CD4-positive, alpha-beta T cell treated with Interferon alpha-2 for 1 hour (primary cell): ENCODE measurements around the gene RPS19.
"Not testable (repeated sequence)": the region's sequence is repeated elsewhere in the genome, so short reads cannot be mapped to it uniquely, and the experiment has no call there.

Source experiments
- DNase-seq, 2 donors: peaks; one replicate each; pipeline ENCODE4 v3.0.0-alpha.2; 2020 to 2022

RPS19 gene

DNA sequence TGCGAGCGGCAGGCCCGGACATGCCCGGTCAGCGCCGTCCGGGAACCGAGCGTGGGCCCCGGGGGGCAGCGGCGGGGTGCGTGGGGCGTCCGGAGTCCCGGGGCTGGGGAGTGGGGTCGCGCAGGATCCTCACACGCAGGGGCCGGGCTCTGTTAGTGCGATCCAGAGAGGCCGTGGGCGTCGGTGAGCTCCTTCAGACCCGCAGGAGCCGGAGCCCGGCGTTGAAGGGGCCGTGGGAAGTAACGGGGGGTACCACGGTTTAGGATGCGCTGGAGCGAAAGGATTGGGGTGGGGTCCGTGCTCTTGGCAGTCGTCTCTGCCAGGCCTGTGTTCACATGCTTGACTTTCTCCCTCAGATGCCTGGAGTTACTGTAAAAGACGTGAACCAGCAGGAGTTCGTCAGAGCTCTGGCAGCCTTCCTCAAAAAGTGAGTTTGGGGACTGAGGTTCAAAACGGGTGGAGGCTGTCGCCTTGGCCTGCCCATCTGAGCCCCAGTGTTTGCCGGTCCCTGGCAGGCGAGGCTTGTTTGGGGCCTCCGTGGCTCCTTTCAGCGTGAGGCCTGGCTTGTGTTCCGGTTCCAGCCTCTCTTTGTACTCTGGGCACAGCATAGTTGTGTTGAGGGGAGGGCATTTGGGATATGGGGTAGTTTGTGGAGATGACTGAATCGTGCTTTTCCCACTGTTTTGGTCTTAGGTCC, 512 bp downstream of the RPS19 start:
- DNase-seq = no peak

DNA sequence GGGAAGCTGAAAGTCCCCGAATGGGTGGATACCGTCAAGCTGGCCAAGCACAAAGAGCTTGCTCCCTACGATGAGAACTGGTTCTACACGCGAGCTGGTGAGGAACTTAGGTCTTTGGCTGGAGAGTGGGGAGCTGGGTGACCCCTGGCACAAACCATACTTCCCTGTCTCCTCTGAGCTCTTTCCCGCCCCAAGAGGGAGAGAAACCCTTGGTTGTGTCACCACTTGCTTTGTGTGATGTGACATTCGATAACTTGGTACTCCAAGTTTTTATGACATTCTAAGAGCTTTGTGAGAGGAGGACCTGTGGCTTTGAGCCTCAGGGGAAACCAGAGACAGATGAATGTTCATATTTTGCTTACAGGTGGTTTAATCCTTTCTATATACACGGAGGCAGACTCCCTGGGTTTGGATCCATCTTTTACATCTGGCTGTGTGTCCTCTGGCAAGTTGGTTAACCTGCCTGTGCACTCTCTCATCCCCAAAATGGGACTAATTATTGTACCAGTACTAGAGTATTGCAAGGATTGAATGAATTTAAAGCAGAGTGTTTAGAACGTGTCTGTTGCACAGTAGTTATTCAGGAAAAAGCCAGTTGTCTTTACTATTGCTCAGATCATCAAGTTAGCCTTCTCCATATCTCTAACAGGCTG, 1.2 kb downstream of the RPS19 start:
- no peak for DNase-seq

DNA sequence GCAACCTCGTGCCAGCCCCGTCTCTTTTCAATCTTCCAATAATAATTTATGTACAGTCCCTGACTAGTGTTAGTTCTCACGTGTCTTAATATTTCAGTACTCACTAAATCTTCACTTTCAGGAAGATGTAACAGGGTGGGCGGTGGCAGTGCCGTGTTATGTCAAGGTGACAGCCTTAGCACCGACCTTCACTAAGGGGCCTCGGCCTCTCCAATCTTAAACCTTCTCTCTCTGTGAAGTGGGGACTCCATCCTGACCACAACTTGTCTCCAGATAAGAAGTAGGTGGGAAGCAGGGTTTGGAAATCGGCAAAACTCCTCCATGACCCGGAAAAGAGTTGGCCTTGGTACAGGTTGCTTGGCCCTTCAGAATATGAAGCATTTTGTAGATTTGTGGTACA, 1.8 kb downstream of the RPS19 start:
- DNase-seq = no peak

DNA sequence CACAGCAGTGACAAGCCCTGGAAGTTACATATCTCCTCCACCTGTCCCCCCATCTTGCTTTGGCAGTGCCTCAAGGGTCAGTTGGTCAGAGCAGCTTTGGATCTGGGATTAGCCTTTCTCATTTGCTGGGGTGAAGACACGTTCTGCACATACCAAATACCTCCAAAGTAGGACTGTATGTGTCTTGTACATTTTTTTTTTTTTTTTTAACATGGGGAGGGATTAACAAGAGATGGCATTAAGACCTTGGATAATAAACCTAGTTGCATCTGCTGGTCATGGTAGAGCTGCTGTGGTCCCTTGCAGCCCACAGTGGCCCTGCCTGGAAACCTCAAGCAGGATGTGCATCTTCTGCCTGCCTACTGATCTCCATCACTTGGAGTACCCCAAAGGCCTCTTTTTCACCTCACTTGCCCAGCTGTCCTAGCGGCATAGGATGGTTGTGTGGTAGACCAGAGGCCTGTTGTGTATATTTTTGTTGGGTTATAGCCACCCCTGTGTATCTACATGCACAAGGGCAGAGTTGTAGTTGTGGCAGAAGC, 2.5 kb downstream of the RPS19 start:
- no peak for DNase-seq

DNA sequence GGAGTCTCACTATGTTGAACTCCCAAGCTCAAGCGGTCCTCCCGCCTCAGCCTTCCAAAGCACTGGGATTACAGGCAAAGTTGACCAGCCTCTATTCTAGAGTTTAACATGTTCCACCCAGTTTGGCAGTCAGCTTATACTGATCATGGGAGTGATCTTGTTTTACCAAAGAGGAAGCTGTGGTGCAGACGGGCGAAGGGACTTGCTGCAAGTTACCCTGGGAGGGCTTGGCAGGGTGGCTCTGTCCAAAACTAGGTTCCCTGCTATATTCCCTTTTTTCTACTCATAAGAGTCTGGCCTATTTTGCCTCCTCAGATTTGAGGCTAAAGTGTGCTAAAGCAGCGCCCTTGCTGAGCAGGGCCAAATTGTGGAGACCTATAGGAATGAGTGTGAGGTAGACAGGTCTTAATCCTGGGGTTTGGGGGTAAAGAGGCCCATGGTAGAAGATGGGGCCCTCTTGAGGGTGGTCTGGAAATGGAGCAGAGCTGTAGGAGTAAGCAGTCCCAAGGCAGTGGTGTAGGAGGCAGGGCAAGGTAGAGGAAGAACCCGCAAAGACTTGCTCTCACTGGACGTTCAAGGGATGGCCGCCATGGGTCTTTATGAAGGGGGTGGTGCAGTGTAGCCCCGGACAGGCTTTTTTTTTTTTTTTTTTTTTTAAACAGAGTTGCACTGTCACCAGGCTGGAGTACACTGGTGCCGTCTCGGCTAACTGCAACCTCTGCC, 3.3 kb downstream of the RPS19 start:
- DNase-seq = no peak

DNA sequence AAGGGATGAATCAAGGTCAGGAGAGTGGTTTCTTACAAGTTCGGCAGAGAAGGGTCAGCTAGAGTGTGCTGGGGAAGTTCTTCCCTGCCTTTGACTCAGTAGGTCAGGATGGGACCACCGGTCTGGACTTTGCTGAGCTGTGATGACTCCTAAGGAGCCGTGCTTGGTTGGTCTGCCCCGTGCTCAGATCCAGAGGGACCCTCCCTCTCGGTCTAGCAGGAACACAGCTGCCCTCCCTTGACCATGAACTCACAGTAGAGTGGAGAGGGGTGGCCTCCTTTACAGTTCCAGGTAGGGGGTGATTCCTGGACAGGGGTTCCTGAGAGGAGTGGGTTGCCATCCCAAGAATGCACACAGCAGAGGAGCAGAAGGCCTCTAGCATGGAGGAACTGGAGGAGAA, 4.3 kb downstream of the RPS19 start:
- DNase-seq = no peak

DNA sequence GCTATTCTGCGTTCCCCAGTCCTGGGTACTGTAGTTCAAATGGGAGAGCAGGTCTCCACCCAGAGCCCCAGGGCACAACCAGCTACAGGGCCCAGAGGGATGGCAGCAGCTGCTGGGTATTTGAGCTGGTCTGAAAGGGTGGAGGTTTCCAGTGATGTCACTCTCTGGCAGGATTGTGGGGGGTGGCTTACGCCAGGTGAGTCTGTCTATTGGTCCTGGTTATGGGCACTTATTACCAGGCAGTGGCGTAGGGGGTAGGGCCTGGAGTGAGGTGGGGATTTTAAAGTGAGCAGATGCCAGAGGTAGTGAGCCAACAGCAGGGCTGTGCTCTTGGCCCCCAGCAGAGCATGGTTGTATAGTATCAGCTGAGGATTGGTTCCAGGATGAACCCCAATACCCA, 6.2 kb downstream of the RPS19 start:
- DNase-seq = no peak

DNA sequence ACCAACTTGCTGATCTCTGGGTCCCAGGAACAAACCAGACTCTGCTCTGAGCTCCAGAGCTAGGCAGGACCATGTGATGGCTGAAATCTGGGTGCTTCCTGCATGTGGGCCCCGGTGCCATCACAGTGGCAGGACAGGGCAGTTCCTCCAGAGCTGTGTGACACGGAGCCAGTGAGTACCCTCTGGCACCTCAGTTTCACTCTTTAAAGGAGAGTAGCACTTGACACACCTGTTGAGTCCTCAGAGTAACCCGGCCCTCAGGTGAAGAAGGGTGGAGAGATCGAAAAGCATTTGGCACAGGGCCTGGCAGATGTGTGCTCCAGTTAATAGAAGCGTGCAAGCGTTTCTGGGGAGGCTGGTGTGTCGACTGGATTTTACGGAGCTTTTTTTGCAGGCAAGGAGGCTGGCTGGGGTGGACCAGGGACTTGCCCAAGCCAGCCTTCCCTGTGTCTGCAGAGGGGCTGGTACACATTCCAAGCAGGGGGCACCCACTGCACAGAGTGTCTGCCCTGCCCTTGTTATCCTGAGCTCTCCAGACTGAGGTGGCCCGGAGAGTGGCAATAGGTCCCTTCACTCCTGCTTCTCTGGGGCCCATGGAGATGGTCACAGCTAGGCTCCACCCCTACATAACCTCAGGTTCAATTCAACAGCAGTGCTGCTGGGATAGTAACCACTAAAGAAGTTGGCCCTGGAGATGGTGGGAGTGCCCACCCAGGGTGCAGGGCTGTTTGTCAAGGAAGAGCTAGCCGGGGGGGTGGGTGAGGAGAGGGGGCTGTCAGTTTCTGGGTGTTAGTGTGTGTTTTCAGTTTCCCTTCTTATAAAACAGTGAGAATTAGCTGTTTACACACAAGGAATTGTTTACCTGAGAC, 8.3 kb downstream of the RPS19 start:
- DNase-seq = no peak

DNA sequence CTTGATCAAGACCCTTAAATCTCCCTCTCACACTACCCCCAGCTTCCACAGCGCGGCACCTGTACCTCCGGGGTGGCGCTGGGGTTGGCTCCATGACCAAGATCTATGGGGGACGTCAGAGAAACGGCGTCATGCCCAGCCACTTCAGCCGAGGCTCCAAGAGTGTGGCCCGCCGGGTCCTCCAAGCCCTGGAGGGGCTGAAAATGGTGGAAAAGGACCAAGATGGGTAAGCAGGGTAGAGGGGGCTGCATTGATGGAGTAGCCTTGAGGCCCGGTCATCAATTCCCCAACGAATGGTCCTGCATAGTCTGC, 8.9 kb downstream of the RPS19 start:
- DNase-seq = no peak

DNA sequence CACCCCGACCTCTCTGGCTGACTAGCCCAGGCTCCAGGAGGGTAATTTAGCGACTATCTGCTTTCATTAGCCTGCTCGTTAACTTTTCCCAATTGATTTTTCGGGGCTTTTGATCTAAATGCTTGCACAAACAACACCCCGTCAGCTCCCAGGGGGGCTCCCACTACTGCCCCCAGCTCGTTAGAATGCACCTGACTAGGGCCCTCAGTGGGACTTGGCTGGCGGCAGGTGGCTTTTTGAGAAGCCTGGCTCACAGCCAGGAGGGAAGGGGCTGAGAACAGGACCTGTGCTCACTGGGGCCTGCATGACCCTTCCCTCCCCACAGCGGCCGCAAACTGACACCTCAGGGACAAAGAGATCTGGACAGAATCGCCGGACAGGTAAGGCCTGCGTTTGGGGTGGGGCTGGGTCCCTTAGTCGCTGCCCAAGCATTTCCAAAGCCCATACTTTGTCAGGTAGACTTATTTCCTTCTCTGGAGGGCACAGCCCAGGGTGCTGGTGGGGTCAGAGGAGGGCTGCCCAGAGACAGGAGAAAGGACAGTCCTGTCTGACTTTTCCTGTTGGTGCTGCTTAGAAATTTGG, 9.4 kb downstream of the RPS19 start:
- no peak for DNase-seq

DNA sequence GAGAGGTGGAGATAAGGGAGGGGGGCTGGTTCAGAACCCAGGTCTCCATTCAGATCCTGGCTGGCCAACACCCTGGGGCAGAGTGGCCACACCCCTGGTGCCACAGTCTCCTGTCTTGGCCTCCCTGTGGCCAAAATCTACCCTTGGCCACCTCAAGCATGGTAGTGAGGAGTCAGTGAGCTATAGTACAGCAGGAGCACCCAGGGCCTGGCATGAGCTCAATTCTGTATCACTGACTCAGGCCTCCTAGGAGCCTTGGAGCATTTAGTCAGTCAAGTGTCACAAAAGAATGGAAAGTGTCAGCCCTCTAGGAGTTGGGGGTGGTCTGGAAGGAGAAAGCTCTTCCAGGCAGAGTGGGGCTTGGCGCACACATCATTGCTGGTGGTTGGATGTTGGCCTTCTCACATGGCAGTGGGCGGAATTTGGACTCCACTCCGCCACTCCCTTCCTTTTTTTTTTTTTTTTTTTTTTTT, 10.4 kb downstream of the RPS19 start:
- DNase-seq = no peak

DNA sequence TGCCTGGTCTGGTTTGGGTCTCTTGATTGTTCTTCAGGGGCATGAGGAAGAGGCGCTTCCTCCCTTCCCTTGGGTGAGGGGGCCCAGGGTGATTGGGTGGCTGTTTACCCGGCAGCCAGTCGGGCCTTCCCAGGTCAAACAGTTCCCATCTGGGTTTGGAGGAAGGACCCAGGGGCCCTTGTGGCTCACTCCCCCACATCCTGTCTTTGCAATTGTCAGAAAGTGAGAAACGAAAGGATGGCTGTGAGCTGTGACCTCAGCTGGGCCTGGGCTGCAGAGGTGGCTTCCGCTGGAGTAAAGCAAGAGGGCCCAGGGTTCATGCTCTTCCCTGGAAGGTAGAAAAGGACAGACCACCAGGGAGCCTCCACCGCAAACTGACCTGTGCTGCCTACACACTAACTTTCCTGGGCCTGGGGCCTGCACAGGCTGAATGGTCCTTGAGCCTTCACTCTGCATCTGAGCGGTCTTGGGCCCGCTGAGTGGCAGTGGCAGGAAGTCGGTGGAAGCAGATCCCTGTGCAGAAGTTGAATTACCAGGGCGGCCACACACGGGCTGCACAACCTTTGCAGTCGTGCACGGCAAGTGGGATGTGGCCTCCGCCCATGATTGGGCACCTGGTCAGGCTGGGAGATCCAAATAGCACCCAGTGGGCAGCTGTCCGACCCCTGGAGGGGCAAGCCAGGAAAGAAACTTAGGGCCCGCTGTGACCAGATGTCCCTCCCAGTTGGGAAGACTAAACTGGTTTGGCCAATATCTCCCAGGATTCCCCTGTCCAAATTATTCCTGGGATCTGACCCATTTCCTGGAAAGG, 11.7 kb downstream of the RPS19 start:
- DNase-seq = peak; percentile 68 to 80

DNA sequence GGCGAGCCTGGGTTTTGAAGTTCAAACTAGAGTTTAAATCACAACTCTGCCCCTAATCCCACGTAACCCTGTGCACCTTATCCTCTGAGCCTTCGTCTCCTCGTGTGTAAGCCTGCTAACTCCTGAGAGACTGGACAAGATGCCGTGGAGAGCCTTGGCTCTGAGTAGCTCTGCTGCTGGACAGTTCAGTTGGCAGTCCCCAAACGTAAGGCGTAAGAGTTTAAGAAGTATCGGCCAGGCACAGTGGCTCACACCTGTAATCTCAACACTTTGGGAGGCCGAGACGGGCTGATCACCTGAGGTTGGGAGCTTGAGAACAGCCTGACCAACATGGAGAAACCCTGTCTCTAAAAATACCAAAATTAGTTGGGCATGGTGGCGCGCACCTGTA, 12.3 kb downstream of the RPS19 start:
- no peak for DNase-seq

DNA sequence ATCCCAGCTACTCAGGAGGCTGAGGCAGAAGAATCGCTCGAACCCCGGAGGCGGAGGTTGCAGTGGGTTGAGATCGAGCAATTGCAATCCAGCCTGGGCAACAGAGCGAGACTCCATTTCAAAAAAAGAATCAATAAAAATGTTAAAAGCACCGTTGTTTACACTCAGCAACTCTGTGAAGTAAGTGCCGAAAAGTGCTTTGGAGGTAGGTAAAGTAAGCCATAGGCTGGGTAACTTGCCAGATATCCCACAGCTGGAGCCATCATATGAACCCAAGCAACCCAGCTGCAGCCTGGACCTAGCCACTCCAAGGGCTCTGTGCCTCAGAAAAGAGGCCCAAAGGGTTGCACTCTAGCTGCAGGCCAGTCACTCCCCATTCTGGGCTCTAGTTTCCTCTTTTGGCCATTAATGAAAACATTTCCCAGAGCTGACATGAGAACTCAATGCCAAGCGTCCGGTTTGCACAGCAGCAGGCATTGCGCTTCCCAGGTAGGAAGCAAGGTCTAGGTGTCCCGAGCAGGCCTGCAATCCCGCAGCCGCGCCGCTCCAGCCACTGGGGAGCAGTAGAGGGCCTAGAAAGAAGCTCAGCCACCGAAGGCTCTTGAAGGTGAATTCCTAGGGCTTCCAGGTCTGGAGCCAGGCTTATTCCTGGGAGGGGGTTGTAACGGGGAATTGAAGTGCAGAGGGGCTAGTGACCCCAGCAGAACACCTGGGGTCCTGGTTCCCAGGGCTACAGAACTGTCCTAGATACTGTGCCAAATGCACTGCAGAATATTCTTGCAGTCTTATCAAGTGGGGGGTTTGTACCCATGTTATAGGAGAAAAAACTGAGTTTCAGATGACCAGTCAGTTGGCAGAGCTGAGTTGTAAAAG, 13.0 kb downstream of the RPS19 start:
- peak; percentile 65 to 74 for DNase-seq

DNA sequence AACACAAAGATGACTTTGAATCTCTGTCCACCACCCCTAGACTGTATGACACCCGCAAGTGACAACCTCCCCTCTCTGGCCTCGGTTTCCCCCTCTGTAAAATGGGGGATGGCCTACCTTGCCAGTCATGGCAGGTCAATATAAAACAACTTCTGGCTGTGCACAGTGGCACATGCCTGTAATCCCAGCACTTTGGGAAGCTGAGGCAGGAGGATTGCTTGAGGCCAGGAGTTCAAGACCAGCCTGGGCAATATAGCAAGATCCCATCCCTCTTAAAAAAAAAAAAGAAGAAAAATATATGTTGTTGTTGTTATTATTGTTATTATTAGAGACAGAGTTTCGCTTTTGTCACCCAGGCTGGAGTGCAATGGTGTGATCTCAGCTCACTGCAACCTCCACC, 15.9 kb downstream of the RPS19 start:
- DNase-seq = not testable (repeated sequence)

DNA sequence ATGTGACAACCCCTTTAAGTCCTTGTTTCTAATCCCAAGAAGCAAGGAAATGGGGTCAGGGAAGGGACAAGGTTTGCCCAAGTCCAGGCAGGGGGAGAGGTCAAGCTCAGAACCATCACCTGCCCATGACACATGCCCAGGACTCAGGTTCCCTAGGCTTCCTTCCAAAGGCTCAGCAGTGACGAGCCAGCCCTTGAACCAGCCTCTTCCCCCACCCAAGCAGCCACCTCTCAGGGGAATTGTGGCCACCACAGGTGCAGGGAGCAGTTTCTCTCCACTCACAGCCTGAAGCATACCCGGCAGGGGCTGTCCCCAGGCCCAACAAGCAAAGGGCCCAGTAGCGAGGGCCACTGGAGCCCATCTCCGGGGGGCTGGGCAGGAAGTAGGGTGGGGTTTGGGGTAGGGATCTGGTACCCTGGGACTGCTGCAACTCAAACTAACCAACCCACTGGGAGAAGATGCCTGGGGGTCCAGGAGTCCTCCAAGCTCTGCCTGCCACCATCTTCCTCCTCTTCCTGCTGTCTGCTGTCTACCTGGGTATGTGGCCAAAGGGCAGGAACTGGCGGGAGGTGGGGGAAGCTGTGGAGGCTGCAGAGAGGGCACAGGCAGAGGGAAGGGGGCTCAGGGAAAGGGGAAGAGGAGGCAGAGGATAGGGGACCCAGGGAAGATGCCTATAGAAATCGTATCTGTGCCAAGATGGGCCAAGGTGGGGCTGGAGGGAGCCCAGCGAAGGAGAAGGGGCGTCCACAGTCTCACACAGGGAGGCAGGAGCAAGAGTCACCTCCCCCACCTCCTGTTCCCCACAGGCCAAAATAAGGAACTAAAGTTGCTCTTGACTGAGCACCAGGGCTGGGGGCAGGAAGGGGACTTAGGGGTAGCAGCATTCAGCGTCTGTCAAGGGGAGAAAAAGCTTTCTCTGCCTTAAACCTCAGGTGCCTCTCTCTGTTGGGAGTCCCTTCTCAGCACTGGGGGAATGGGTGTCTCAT, 17.1 kb downstream of the RPS19 start, which contains the start of gene CD79A:
TSS of gene CD79A (plus strand) at position 433 of the 986 bp plus-strand sequence. CDS start at position 459, 26 bp downstream.
- peak in 1 of 2 donors; percentile 87 for DNase-seq

DNA sequence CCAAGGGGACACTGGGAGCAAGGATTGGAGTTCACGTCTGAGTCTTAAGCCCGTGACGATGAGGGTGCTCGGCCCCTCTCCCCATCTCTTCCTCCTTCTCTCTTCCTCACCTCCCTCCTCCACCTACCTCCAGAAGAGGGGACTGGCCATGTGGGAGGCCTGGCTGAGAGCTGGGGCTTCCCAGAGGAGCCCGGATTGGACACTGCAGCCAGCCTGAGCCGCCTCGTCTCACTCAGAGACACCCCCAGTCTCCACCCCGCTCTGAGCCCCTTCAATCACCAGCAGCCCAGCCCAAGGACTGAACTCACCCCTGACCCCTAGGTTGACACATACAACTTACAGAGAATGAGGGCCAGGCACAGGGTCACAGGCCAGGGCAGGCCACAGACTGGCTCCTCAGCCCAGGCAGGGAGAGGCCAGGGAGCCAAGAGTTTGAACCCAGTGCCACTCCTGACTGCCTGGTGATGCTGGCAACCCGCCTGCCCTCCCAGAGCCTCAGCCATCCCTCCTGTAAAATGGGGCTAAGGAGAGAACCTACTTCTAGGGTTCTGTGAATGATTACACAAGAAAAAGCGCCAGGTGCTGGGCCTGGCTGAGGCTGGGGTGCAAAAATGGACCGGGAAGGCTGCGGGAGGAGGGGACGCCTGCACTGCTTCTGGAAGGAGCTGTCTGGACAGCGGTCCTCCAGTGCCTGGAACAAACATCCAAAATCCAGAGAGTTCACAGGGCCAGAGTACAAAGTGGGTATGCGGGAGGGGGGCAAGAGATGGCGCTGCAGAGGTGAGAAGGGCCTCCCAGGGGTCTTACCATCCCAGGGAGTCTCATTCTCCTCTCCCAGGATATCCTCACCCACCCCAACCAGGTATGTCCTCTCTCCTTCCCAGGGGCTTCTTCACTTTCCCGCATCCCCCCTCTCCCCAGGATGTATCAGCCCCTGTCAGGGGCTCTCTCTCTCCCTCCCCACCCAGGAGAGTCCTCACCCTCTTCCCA, 18.2 kb downstream of the RPS19 start:
- no peak for DNase-seq

DNA sequence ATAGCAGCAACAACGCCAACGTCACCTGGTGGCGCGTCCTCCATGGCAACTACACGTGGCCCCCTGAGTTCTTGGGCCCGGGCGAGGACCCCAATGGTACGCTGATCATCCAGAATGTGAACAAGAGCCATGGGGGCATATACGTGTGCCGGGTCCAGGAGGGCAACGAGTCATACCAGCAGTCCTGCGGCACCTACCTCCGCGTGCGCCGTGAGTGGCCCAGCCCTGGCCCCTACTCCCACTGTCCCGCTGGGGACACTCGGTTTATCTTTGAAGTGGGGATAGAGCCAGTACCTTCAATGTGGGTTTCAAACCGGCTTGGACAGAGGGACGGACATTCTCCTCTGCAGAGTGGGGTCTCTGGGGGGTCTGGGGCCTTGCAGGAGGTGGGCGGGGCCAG, 19.0 kb downstream of the RPS19 start:
- no peak for DNase-seq
